Measurements from ENCODE around the gene USP6NL.

GRCh38 chr10:11551916-11552602, 59.4 kb downstream of the USP6NL start:
- no peak for TF ChIP-seq CTCF (IDR thresholded peaks at IDR 0.05; ENCODE audit: borderline replicate concordance, extremely low read depth, low read length, poor library complexity, severe bottlenecking)
- no peak for TF ChIP-seq EZH2 (IDR thresholded peaks at IDR 0.05; ENCODE audit: borderline replicate concordance, low read depth, low read length, severe bottlenecking)

All from DND-41 (cell line).